Mononuclear cell (primary cell): ENCODE measurements around the gene KLF9. TPM values are rescaled to one million over a fixed set of nuclear protein-coding genes. Genes with fewer than 3 reads are reported as not detected.

Experiments
- H3K27me3 ChIP-seq: 2 replicates; pipeline ENCODE4 v1.6.0; 2011; ENCODE audit warnings: low read length, control low read depth; ENCODE audit not compliant: insufficient read depth
- H3K4me1 ChIP-seq: 2 replicates; pipeline ENCODE4 v1.5.1; 2011; ENCODE audit warnings: mild to moderate bottlenecking, low read length, control low read depth; ENCODE audit not compliant: insufficient read depth
- H3K4me3 ChIP-seq: 2 replicates; pipeline ENCODE4 v1.5.1; 2011; ENCODE audit warnings: mild to moderate bottlenecking, low read length, moderate library complexity
- H3K9me3 ChIP-seq: 2 replicates; pipeline ENCODE4 v1.5.1; 2011; ENCODE audit warnings: low read depth, mild to moderate bottlenecking, control low read depth, low read length
- total RNA-seq: library from RNA; depleted of rRNA; stranded (reverse); fragments of >200 nt; gene quantifications from one replicate; pipeline ENCODE4 v1.2.3, GENCODE V29; 2012

The KLF9 gene
- total RNA-seq, 1 donor = 118 TPM

- no peaks in the 10 kb centered on the region for H3K9me3 ChIP-seq
Measured at GRCh38 chr9:70374962-70375618, 39.4 kb downstream of the KLF9 start.

GRCh38 chr9:70367305-70367930 lies 47.0 kb downstream of the KLF9 start:
- Histone ChIP-seq H3K4me1 (no peaks in the 10 kb centered on the region), H3K27me3 (no peaks in the 10 kb centered on the region), H3K9me3 (no peaks in the 10 kb centered on the region), H3K4me3 (no peak overlapping the region)

More at GRCh38 chr9:70374962-70375618, 39.4 kb downstream of the KLF9 start:
- no peak overlapping the region for H3K4me3 ChIP-seq
- H3K27me3 ChIP-seq = no peaks in the 10 kb centered on the region
- no peaks in the 10 kb centered on the region for H3K4me1 ChIP-seq

- Histone ChIP-seq H3K27me3 (no peaks in the 10 kb centered on the region), H3K4me1 (no peaks in the 10 kb centered on the region), H3K4me3 (no peak overlapping the region), H3K9me3 (no peaks in the 10 kb centered on the region)
Measured at GRCh38 chr9:70363760-70364159, 50.7 kb downstream of the KLF9 start.

- H3K9me3 ChIP-seq = no peaks in the 10 kb centered on the region
- H3K27me3 ChIP-seq = no peaks in the 10 kb centered on the region
Measured at GRCh38 chr9:70362952-70363351, 51.5 kb downstream of the KLF9 start.

GRCh38 chr9:70355801-70356200 lies 58.7 kb downstream of the KLF9 start:
- Histone ChIP-seq H3K27me3 (no peaks in the 10 kb centered on the region), H3K4me1 (no peaks in the 10 kb centered on the region), H3K9me3 (no peaks in the 10 kb centered on the region), H3K4me3 (no peak overlapping the region)

More at GRCh38 chr9:70362952-70363351, 51.5 kb downstream of the KLF9 start:
- no peaks in the 10 kb centered on the region for H3K4me1 ChIP-seq
- H3K4me3 ChIP-seq = no peak overlapping the region

GRCh38 chr9:70352802-70353201 lies 61.7 kb downstream of the KLF9 start:
- Histone ChIP-seq H3K4me3 (no peak overlapping the region), H3K4me1 (no peaks in the 10 kb centered on the region), H3K9me3 (no peaks in the 10 kb centered on the region), H3K27me3 (no peaks in the 10 kb centered on the region)

GRCh38 chr9:70352356-70352755 lies 62.1 kb downstream of the KLF9 start:
- no peak overlapping the region for H3K4me3 ChIP-seq
- no peaks in the 10 kb centered on the region for H3K9me3 ChIP-seq
- H3K27me3 ChIP-seq = no peaks in the 10 kb centered on the region
- H3K4me1 ChIP-seq = no peaks in the 10 kb centered on the region

GRCh38 chr9:70347046-70347445 lies 67.4 kb downstream of the KLF9 start:
- H3K4me1 ChIP-seq = no peaks in the 10 kb centered on the region
- no peak overlapping the region for H3K4me3 ChIP-seq
- H3K27me3 ChIP-seq = no peaks in the 10 kb centered on the region
- no peaks in the 10 kb centered on the region for H3K9me3 ChIP-seq

- Histone ChIP-seq H3K4me1 (no peaks in the 10 kb centered on the region), H3K27me3 (no peaks in the 10 kb centered on the region), H3K9me3 (no peaks in the 10 kb centered on the region), H3K4me3 (no peak overlapping the region)
Measured at GRCh38 chr9:70340572-70340971, 73.9 kb downstream of the KLF9 start.

Other genes starting within 250 kb of the KLF9 start
- 30.1 TPM for gene SMC5, start 155.7 kb downstream of the KLF9 start, total RNA-seq